ENCODE results near the gene AGRN.

Gene AGRN

DNA sequence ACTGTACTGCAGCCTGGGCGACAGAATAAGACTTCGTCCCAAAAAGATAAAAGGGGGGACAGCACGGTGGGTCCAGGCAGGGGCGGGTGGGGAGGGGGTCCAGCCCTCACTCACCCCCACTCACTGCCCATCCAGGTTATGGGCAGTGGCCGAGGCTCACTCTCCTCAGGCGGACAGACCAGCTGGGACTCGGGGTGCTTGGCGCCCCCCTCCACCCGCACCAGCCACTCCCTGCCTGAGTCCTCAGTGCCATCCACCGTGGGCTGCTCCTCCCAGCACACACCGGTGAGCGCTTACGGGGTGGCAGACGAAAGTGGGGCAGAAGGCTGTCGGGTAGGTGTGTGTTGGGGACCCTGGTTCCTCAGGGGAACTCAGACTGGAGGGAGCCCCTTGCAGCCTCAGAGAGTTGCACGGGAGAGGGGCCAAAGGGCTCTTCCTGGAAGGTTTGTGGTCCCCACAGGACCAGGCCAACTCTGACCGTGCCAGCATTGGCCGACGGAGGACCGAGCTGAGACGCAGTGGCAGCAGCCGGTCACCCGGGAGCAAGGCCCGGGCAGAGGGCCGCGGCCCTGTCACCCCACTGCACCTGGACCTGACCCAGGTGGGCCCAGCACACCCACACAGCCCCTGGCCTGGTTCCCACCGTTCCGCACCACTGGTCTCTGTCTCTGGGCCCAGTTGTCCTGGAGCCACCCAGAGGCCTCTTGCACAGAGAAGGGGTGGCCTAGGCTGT lies 47.0 kb upstream of the AGRN start:
- WGBS (ENCODE audit: extremely low coverage, insufficient coverage, insufficient read length), result no CpG with 5 or more reads among the region's 28 CpGs
- no peak overlapping the region for H3K27ac ChIP-seq (ENCODE audit: low read depth, low read length)
- no peak overlapping the region for H3K4me2 ChIP-seq (ENCODE audit: low read length)

DNA sequence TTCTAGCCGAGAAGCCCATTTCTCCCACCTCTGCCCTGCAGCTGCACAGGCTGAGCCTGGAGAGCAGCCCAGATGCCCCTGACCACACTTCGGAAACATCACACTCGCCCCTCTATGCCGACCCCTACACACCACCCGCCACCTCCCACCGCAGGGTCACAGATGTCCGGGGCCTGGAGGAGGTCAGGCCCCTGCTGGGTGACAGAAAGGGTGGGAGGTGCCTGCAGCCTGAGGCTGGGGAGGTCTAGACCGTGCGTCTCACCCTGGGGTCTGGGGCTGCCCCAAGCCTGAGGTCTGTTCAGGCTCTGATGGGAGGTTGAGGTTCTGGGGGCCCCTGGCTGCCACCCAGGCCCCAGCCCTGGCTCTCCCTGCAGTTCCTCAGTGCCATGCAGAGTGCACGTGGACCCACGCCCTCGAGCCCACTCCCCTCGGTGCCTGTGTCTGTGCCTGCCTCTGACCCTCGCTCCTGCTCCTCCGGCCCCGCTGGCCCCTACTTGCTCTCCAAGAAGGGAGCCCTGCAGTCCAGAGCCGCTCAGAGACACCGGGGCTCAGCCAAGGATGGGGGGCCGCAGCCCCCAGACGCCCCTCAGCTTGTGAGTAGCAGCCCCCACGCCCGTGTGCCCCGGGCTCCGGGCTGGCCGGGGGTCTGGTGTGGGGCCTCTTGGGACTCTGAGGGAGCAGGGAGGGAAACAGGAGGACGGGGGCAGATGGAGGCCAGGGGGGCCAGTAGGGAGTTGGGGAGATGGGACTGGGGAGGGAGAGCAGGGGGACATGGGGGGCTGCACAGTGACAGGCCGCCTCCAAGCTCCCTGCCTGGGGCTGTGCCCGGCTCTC lies 46.2 kb upstream of the AGRN start:
- DNase-seq, result no peak
- Histone ChIP-seq H3K4me1 (ENCODE audit: control insufficient read depth in 1 of 2, insufficient read depth in 2 of 2, low read length in 2 of 2) (peaks cover 7 to 17% of the 10 kb centered on the region in 2 experiments), H4K91ac (ENCODE audit: low read depth, low read length) (no peak overlapping the region), H3K4ac (ENCODE audit: low read depth, low read length) (no peak overlapping the region), H2AK5ac (ENCODE audit: low read length) (no peak overlapping the region), H2BK5ac (ENCODE audit: low read depth, low read length, poor library complexity) (no peak overlapping the region), H3K4me3 (ENCODE audit: low read depth, low read length) (no peak overlapping the region), H2AFZ (ENCODE audit: insufficient read depth, low read length, poor library complexity) (no peak overlapping the region), H3K36me3 (ENCODE audit: control insufficient read depth in 1 of 2, insufficient read depth in 2 of 2, low read length in 2 of 2) (no peaks in the 10 kb centered on the region), H3K27me3 (ENCODE audit: insufficient read depth, low read length) (peaks cover 3% of the 10 kb centered on the region), H2BK120ac (ENCODE audit: insufficient read depth, low read length, poor library complexity) (no peak overlapping the region), H4K8ac (ENCODE audit: low read depth, low read length) (no peak overlapping the region), H2BK12ac (ENCODE audit: low read length) (no peak overlapping the region), H3K9me3 (ENCODE audit: insufficient read depth, low read depth, low read length) (peaks cover 1% of the 10 kb centered on the region), H3K79me2 (ENCODE audit: control insufficient read depth, insufficient read depth, low read length, poor library complexity) (no peaks in the 10 kb centered on the region), H3K14ac (ENCODE audit: low read length) (no peak overlapping the region), H3K27ac (ENCODE audit: low read depth, low read length) (no peak overlapping the region), H3K9ac (ENCODE audit: low read length) (no peak overlapping the region), H3K79me1 (ENCODE audit: low read length) (no peaks in the 10 kb centered on the region), H3K4me2 (ENCODE audit: low read length) (no peak overlapping the region), H3K23ac (ENCODE audit: low read length) (no peak overlapping the region), H3K18ac (ENCODE audit: low read length) (no peak overlapping the region), H4K12ac (ENCODE audit: low read depth, low read length) (no peak overlapping the region)
- no CpG with 5 or more reads among the region's 28 CpGs for WGBS (ENCODE audit: extremely low coverage, insufficient coverage, insufficient read length)

More for the DNA sequence above, 47.0 kb upstream of the AGRN start:
- Histone ChIP-seq H2BK12ac (ENCODE audit: low read length) (no peak overlapping the region), H3K27me3 (ENCODE audit: insufficient read depth, low read length) (peaks cover 3% of the 10 kb centered on the region), H3K36me3 (ENCODE audit: control insufficient read depth in 1 of 2, insufficient read depth in 2 of 2, low read length in 2 of 2) (no peaks in the 10 kb centered on the region), H2BK5ac (ENCODE audit: low read depth, low read length, poor library complexity) (no peak overlapping the region), H3K4me1 (ENCODE audit: control insufficient read depth in 1 of 2, insufficient read depth in 2 of 2, low read length in 2 of 2) (peaks cover 7 to 17% of the 10 kb centered on the region in 2 experiments), H3K4me3 (ENCODE audit: low read depth, low read length) (no peak overlapping the region), H4K8ac (ENCODE audit: low read depth, low read length) (no peak overlapping the region), H3K23ac (ENCODE audit: low read length) (no peak overlapping the region), H2AFZ (ENCODE audit: insufficient read depth, low read length, poor library complexity) (no peak overlapping the region), H3K79me1 (ENCODE audit: low read length) (no peaks in the 10 kb centered on the region), H3K9ac (ENCODE audit: low read length) (no peak overlapping the region), H3K18ac (ENCODE audit: low read length) (no peak overlapping the region), H2AK5ac (ENCODE audit: low read length) (no peak overlapping the region), H3K79me2 (ENCODE audit: control insufficient read depth, insufficient read depth, low read length, poor library complexity) (no peaks in the 10 kb centered on the region), H3K14ac (ENCODE audit: low read length) (no peak overlapping the region), H3K9me3 (ENCODE audit: insufficient read depth, low read depth, low read length) (peaks cover 1% of the 10 kb centered on the region), H3K4ac (ENCODE audit: low read depth, low read length) (no peak overlapping the region), H4K12ac (ENCODE audit: low read depth, low read length) (no peak overlapping the region), H4K91ac (ENCODE audit: low read depth, low read length) (no peak overlapping the region), H2BK120ac (ENCODE audit: insufficient read depth, low read length, poor library complexity) (no peak overlapping the region)
- no peak for DNase-seq

DNA sequence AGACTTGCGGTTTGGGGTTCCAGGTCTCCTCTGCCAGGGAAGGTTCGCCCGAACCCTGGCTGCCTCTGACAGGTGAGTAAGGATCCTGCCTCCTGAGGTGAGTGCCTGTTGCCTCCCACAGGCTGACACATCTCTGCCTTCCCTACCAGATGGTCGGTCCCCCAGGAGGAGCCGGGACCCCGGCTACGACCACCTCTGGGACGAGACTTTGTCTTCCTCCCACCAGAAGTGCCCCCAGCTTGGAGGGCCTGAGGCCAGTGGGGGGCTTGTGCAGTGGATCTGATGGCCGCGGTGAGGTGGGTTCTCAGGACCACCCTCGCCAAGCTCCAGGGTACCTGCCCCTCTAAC lies 45.7 kb upstream of the AGRN start:
- Histone ChIP-seq H3K18ac (ENCODE audit: low read length) (no peak overlapping the region), H3K27me3 (ENCODE audit: insufficient read depth, low read length) (peaks cover 3% of the 10 kb centered on the region), H3K79me2 (ENCODE audit: control insufficient read depth, insufficient read depth, low read length, poor library complexity) (no peaks in the 10 kb centered on the region), H4K12ac (ENCODE audit: low read depth, low read length) (no peak overlapping the region), H2AK5ac (ENCODE audit: low read length) (no peak overlapping the region), H3K4me2 (ENCODE audit: low read length) (no peak overlapping the region), H2BK12ac (ENCODE audit: low read length) (no peak overlapping the region), H3K4me1 (ENCODE audit: control insufficient read depth in 1 of 2, insufficient read depth in 2 of 2, low read length in 2 of 2) (peaks cover 7 to 17% of the 10 kb centered on the region in 2 experiments), H3K79me1 (ENCODE audit: low read length) (no peaks in the 10 kb centered on the region), H3K9me3 (ENCODE audit: insufficient read depth, low read depth, low read length) (peaks cover 1% of the 10 kb centered on the region), H3K4me3 (ENCODE audit: low read depth, low read length) (no peak overlapping the region), H3K4ac (ENCODE audit: low read depth, low read length) (no peak overlapping the region), H4K8ac (ENCODE audit: low read depth, low read length) (no peak overlapping the region), H2BK120ac (ENCODE audit: insufficient read depth, low read length, poor library complexity) (no peak overlapping the region), H2BK5ac (ENCODE audit: low read depth, low read length, poor library complexity) (no peak overlapping the region), H2AFZ (ENCODE audit: insufficient read depth, low read length, poor library complexity) (no peak overlapping the region), H4K91ac (ENCODE audit: low read depth, low read length) (no peak overlapping the region), H3K36me3 (ENCODE audit: control insufficient read depth in 1 of 2, insufficient read depth in 2 of 2, low read length in 2 of 2) (no peaks in the 10 kb centered on the region), H3K23ac (ENCODE audit: low read length) (no peak overlapping the region), H3K27ac (ENCODE audit: low read depth, low read length) (no peak overlapping the region), H3K9ac (ENCODE audit: low read length) (no peak overlapping the region), H3K14ac (ENCODE audit: low read length) (no peak overlapping the region)
- no peak for DNase-seq
- WGBS (ENCODE audit: extremely low coverage, insufficient coverage, insufficient read length), result no CpG with 5 or more reads among the region's 11 CpGs

DNA sequence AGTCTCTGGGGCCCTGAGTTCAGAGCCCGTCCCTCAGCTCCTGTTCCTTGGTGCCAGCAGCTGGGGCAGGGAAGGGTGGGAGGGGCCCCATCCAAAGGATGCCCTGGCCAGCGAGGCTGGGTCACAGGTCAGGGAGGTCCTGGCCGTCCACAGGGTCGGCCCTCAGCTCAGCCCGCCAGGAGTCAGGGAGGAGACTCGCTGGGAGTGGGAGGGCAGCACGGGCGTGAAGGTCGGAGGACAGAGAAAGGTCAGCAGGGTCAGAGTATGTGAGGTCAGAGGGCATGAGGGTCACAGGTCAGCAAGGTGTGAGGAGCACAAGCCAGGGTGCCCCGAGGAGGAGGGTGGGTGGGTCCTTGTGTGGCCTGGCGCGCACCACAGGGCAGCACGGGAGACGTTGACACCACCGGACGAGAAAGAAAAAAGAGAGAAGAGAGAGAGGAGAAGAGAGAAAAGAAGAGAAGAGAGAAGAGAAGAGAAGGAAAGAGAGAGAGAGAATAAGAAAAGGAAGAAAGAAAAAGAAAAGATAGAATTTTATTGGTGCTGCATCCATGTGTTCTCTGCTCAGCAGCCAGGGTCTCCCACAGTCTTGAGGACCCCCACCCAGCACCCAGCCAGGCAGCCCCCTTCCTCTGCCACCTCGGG lies 45.1 kb upstream of the AGRN start:
- no peak for DNase-seq
- no CpG with 5 or more reads among the region's 17 CpGs for WGBS (ENCODE audit: extremely low coverage, insufficient coverage, insufficient read length)
- H3K27ac ChIP-seq (ENCODE audit: low read depth, low read length), result no peak overlapping the region

More for the DNA sequence above, 45.1 kb upstream of the AGRN start:
- Histone ChIP-seq H2AK5ac (ENCODE audit: low read length) (no peak overlapping the region), H3K4me2 (ENCODE audit: low read length) (no peak overlapping the region), H4K12ac (ENCODE audit: low read depth, low read length) (no peak overlapping the region), H3K27me3 (ENCODE audit: insufficient read depth, low read length) (peaks cover 3% of the 10 kb centered on the region), H4K8ac (ENCODE audit: low read depth, low read length) (no peak overlapping the region), H3K4ac (ENCODE audit: low read depth, low read length) (no peak overlapping the region), H4K91ac (ENCODE audit: low read depth, low read length) (no peak overlapping the region), H2BK5ac (ENCODE audit: low read depth, low read length, poor library complexity) (no peak overlapping the region), H3K14ac (ENCODE audit: low read length) (no peak overlapping the region), H3K9ac (ENCODE audit: low read length) (no peak overlapping the region), H3K4me1 (ENCODE audit: control insufficient read depth in 1 of 2, insufficient read depth in 2 of 2, low read length in 2 of 2) (peaks cover 7 to 17% of the 10 kb centered on the region in 2 experiments), H3K4me3 (ENCODE audit: low read depth, low read length) (no peak overlapping the region), H2AFZ (ENCODE audit: insufficient read depth, low read length, poor library complexity) (no peak overlapping the region), H3K36me3 (ENCODE audit: control insufficient read depth in 1 of 2, insufficient read depth in 2 of 2, low read length in 2 of 2) (no peaks in the 10 kb centered on the region), H3K79me2 (ENCODE audit: control insufficient read depth, insufficient read depth, low read length, poor library complexity) (no peaks in the 10 kb centered on the region), H3K79me1 (ENCODE audit: low read length) (no peaks in the 10 kb centered on the region), H3K18ac (ENCODE audit: low read length) (no peak overlapping the region), H2BK12ac (ENCODE audit: low read length) (no peak overlapping the region), H2BK120ac (ENCODE audit: insufficient read depth, low read length, poor library complexity) (no peak overlapping the region), H3K23ac (ENCODE audit: low read length) (no peak overlapping the region), H3K9me3 (ENCODE audit: insufficient read depth, low read depth, low read length) (no peaks in the 10 kb centered on the region)

All from trophoblast cell (in vitro differentiated cells and primary cell).